NCI-H1092 treated with DMSO at 0.1 percent for 48 hours (cell line): ENCODE data around the gene C10orf71.

Experiments used
- DNase-seq: peaks from one replicate; lab custom pipeline; 2025; lab: John Stamatoyannopoulos, UW

C10orf71 gene

DNA sequence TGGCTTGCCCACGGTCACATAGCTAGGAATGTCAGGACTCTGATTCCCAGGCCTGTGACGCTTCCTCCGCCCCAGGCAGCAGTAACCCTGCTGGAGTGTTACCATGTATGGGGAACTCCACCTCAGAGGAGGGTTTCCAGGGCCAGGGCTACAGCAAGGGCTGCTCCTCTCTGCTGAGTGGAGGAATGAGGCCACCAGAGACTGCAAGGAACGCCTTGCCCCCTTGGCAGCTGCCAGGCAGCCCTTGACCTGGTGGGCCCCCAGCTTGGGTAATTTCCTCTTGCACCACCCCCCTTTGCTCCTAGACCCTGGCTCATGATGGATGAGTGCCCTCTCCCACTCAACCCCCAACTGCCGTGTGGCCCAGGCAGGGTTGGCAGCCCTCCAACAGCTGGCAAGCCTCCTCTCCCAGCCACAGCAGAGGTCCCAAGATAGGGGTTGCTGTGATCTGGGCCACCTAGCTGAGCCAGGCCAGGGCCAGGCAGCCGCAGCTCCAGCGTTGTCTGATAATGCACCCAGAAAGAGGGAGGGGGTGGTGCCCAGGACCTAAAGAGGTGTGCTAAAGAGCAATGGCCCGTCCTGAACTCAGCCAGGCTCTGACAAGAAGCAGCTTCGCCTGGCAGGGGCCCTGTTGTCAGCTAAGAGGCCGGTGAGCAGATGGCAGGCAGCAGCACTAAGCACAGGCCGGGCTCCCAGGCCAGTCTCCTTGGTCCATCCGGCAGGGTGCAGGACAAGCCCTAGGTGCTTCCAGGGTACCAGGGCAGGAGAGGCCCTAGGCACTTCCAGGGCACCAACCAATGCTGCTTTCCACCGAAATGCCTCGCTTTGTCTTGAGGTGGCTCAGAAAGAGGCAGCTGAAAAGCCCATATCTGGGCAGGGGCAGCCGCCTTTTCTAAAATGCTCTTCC lies 61.6 kb downstream of the C10orf71 start:
- DNase-seq: peak; percentile 19

- DNase-seq: no peak
Observed at GRCh38 chr10:49361178-49361554, 62.2 kb downstream of the C10orf71 start.

DNA sequence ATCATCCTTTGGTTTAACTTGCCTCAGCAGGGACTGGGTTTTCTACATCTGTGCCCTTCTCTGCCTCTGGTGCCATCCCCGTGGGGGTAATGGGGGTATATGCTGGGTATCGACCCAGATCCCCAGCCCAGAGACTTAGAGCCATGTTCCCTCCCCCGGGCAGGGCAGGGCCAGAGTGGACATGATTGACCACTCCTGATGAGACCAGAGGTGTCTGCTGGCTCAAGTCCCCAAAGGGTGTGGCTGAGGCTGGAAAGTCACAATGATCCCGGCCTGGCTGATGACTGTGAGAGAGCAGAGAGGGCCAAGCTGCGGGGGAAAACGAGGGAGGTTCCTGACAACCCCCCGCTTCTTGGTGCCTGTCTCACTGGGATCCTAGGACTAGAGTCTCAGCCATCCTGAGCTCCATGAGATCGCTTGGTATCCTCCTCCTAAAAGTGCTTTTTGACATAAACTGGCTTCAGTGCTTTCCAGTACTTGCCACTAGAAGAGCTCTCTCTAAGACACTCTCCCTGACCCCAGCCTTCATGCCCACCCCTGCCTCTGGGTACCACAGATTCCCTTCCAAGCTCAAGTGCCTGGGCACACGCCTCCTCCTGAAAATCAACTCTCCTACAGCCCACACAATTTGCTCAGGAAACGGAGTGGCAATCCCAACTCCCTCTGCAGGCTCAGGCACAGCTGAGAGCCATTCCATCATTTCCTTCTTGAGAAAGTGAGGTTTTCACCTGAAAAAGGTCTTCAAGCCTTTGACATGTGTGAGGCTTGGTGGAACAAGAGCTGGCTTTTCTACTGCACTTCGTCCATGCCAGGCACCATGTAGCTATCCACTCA lies 63.0 kb downstream of the C10orf71 start:
- no peak for DNase-seq

DNA sequence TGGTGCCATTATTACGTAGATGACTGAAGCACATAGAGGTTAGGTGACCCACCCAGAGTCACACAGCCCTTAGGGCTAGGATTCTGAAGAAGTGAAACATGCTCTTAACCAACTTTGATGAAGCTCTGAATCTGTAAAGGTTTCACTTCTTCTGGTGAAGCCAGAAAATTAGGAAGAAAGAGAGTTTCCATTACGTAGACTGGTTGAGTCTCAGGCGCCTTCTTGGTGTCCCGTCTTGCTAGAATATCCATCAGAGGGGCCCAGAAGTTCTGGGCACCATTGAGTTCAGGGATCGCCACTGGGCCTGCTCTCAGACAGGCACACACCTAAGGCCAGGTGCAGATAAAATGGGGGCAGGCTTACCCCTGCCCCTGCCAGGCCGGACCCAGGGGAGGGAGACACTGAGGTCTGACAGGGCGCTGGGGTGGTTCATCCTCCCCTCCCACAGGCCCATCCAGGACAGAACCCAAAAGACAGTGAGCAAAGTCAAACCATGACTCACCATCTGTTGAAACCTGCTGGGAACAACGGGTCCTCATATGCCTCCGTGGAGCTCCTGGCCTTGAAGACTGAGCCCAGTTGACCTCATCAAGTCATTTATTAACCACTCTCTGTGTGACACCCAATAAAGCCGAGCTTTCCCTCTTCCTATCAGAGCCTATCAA lies 63.8 kb downstream of the C10orf71 start:
- DNase-seq: no peak

GRCh38 chr10:49363309-49364031 lies 64.5 kb downstream of the C10orf71 start:
- no peak for DNase-seq

- no peak for DNase-seq
Observed at GRCh38 chr10:49364051-49364450, 65.1 kb downstream of the C10orf71 start.

DNA sequence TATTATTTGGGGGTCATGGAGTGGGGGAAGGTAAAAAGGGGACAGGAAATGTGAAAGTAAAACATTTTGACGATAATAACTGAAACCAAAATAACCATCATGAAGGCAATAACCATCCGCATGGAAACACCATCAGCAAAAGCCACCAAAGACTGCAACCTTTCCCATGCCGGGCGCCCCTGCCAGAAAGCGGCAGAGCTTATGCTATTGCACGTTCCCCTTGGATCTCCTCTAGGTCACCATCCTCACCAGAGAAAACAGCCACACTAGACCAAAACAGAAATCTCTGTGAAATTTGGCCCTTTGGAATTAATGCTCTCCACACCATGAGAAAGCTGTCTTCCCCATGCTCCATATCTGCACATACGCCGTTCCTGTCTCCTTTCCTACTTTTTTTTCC lies 65.8 kb downstream of the C10orf71 start:
- DNase-seq: no peak

DNA sequence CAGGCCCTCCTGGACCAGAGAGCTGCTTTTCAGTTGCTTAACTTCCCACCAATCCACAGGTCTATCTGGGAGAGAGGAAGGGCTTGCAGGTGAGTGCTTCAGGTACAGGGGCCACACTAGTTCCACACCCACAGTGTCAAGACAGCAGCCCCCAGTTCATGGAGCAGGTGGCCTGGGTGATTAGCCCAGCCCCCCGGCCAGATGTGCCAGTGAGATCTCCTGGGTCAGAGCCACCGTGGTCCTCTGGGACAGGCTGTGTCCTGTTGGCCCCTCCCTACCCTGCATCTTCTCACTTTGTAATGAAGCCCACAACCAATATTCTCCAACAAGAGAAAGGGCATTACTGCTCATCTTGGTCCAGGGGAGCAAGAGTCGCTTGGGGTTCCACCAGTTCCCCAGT lies 66.3 kb downstream of the C10orf71 start:
- DNase-seq: no peak

GRCh38 chr10:49365675-49366415 lies 66.9 kb downstream of the C10orf71 start:
- DNase-seq: no peak

- no peak for DNase-seq
Observed at GRCh38 chr10:49366460-49366859, 67.5 kb downstream of the C10orf71 start.

DNA sequence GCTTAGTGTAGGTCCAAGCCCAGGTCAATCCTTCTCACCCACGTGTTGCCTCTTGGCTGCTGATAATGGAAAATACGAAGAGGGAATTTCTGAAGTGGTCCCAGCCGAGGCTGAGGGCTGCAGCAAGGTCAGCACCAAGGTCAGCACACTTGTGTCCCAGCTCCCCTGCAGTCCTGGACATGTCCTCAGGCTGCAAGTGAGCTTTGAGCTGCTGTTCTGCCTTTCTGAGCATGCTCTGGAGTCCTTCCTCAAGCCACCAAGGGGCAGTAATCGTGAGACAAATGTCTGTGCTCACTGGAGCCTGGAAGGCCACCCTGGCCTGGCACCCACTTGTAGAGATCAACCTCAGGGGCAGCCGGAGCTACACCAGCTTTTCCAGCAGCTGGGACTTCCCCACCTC lies 68.6 kb downstream of the C10orf71 start:
- no peak for DNase-seq

- no peak for DNase-seq
Observed at GRCh38 chr10:49368256-49368655, 69.3 kb downstream of the C10orf71 start.

- no peak for DNase-seq
Observed at GRCh38 chr10:49369216-49370162, 70.5 kb downstream of the C10orf71 start.

- no peak for DNase-seq
Observed at GRCh38 chr10:49370326-49371100, 71.5 kb downstream of the C10orf71 start.

DNA sequence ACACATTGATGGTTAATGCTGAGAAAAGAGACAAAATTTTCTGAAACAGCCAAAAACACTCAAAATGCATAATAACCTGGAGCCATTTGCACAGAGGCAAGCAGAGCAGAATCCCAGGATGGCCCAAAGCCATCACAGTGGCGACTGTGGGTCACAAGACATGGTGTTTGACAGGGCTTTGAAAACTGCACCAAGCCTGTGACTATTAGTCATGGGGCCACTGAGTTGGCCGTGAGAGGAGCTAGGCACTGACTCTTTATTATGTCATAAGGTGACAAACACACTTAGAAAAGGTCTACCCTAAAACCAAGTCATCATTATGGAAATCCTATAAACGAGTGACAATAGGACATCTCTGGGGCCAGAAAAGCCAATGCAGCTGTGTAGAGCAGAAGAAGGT lies 73.0 kb downstream of the C10orf71 start:
- no peak for DNase-seq

DNA sequence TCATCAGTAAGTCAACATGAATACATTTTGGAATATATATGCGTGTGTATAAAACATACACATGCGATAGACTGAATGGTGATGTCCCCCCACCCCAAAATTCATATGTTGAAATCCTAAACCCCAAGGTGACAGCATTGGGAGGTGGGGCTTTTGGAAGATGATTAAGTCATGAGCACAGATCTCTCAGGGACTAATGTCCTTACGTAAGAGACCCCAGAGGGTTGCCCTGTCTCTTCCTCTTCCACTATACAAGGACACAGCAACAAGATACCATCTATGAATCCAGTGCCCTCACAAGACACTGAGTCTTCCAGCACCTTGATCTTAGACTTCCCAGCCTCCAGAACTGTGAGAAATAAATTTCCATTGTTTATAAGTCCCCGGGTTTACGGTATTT lies 74.4 kb downstream of the C10orf71 start:
- no peak for DNase-seq

- no peak for DNase-seq
Observed at GRCh38 chr10:49374740-49375139, 75.8 kb downstream of the C10orf71 start.

DNA sequence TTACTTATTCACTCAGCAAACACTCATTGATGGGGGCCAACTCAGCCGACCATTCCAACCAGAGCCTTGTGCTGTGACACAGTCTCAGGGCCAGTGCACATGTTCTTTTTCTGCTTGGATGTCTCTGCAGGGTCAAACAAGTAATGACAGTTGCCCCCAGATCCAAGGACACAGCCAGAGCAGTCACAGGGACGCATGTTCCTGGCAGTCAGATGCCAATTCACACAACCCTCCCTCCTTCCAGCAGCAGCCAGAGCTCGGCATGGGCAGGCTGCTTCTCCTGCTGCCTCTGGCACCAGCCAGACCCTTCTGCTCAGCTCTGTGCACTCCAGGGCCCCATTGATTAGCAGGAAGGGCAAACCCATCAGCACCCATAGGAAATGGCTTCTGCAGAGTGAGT lies 76.6 kb downstream of the C10orf71 start:
- no peak for DNase-seq
